Measurements from ENCODE around the gene ZNF609. TPM values are rescaled to one million over a fixed set of nuclear protein-coding genes. Genes with fewer than 3 reads are reported as not detected.
"Not testable (repeated sequence)": the region's sequence is repeated elsewhere in the genome, so short reads cannot be mapped to it uniquely, and the experiment has no call there.

ZNF609 gene
- total and polyA plus RNA-seq, 2 experiments from 2014 or later: 6.3 to 11.3 TPM

DNA sequence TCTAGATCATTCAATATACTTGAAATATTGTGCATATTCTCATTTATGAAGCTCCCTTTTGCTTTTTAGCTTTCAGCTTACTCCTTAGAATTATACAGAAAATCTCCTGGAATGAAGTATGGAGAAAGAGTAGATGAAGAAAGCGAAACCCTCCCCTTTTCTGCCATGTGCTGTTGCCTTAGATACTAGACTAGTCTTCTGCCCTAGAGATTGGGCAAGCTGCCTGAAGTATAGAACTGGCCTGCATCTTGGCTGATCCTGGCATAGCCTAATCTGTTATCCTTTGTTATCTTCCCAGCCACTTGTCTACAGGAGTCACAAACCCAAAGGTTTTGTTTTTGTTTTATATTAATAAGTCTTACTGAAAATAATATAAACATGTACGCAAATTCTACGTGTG is 176.2 kb downstream of the ZNF609 start:
- WGBS, 2 experiments (ENCODE audit: low coverage in 1 of 2, low lambda C conversion rate in 2 of 2, missing lambda C conversion rate in 2 of 2): 96 to 99% methylated on average over 3 of the region's 3 CpGs
- Histone ChIP-seq H3F3A (ENCODE audit: insufficient read depth) (peaks cover 12% of the 10 kb centered on the region; the same call in 1 of the 2 replicates), H3K4me2 (ENCODE audit: unreplicated experiment) (no peak overlapping the region), H3K27ac (no peak overlapping the region), H3K36me3 (ENCODE audit: low read depth) (peaks cover 8% of the 10 kb centered on the region; the same call in 1 of the 2 replicates), H3K9ac (no peak overlapping the region), H3K27me3 (replicated peaks; ENCODE audit: insufficient read depth) (no peaks in the 10 kb centered on the region), H4K20me1 (ENCODE audit: insufficient read depth) (0 out of 2 replicates have a peak, but pooled peaks cover 5% of the 10 kb centered on the region), H3K9me2 (ENCODE audit: insufficient read depth) (no peaks in the 10 kb centered on the region), H3K4me1 (ENCODE audit: insufficient read depth) (peaks cover 15% of the 10 kb centered on the region), H3K9me3 (ENCODE audit: low read depth) (no peaks in the 10 kb centered on the region), H3K79me2 (ENCODE audit: insufficient read depth) (peaks cover 87% of the 10 kb centered on the region), H2AFZ (no peak overlapping the region), H3K4me3 (no peak overlapping the region)
- in situ Hi-C loops (cut with MboI): no loop called here
- no peak for TF ChIP-seq EZH2phosphoT487 (IDR thresholded peaks at IDR 0.05; ENCODE audit: insufficient read depth, low read depth)
- no peak for TF ChIP-seq EZH2 (IDR thresholded peaks at IDR 0.05; ENCODE audit: insufficient read depth, poor library complexity, severe bottlenecking)
- DNase-seq: no peak

DNA sequence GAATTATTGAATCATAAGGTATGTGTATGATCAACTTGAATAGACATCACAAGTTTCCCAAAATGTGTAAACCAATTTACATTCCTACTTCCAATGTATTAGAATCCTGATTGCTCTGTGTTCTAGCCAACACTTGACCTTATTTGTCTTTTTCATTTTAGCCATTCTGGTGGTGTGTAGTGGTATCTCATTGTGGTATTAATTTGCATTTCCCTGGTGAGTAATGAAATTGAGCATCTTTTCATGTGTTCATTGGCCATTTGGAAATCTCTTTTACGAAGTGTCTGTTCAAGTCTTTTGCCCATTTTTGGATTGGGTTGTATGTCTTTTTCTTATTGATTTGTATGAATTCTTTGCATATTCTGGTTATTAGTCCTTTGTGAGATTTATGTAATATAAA is 177.0 kb downstream of the ZNF609 start:
- H3K4me2 ChIP-seq (ENCODE audit: unreplicated experiment): no peak overlapping the region
- H3K9me2 ChIP-seq (ENCODE audit: insufficient read depth): no peaks in the 10 kb centered on the region
- 0 out of 2 replicates have a peak, but pooled peaks cover 5% of the 10 kb centered on the region for H4K20me1 ChIP-seq (ENCODE audit: insufficient read depth)
- no peak for DNase-seq
- 100% methylated on average over 1 of the region's 1 CpG for WGBS, 2 experiments (ENCODE audit: low coverage in 1 of 2, low lambda C conversion rate in 2 of 2, missing lambda C conversion rate in 2 of 2)
- H3K27ac ChIP-seq: no peak overlapping the region
- H3K36me3 ChIP-seq (ENCODE audit: low read depth): peaks cover 8% of the 10 kb centered on the region; the same call in 1 of the 2 replicates
- H2AFZ ChIP-seq: no peak overlapping the region
- peaks cover 12% of the 10 kb centered on the region; the same call in 1 of the 2 replicates for H3F3A ChIP-seq (ENCODE audit: insufficient read depth)
- no peaks in the 10 kb centered on the region for H3K9me3 ChIP-seq (ENCODE audit: low read depth)
- H3K27me3 ChIP-seq (replicated peaks; ENCODE audit: insufficient read depth): no peaks in the 10 kb centered on the region
- H3K4me1 ChIP-seq (ENCODE audit: insufficient read depth): peaks cover 15% of the 10 kb centered on the region
- H3K9ac ChIP-seq: no peak overlapping the region
- no peak overlapping the region for H3K4me3 ChIP-seq
- peaks cover 87% of the 10 kb centered on the region for H3K79me2 ChIP-seq (ENCODE audit: insufficient read depth)
- no peak for TF ChIP-seq EZH2 (IDR thresholded peaks at IDR 0.05; ENCODE audit: insufficient read depth, poor library complexity, severe bottlenecking)
- TF ChIP-seq EZH2phosphoT487 (IDR thresholded peaks at IDR 0.05; ENCODE audit: insufficient read depth, low read depth): no peak
- in situ Hi-C loops (cut with MboI): no loop called here

DNA sequence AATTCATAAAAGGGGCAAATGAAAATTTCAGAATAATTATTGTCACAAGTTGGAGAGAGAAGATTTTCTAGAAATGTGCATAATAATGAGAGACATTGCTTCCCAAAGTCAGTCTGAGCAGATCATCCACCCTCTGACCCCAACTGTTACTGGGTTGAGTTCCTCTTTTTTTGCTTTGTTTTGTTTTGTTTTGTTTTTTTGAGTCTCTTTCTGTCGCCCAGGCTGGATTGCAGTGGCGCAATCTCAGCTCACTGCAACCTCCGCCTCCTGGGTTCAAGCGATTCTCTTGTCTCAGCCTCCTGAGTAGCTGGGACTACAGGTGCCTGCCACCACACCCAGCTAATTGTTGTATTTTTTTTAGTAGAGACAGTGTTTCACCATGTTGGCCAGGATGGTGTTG is 179.4 kb downstream of the ZNF609 start:
- H3K36me3 ChIP-seq (ENCODE audit: low read depth); H4K20me1 ChIP-seq (ENCODE audit: insufficient read depth); H2AFZ ChIP-seq; H3K9ac ChIP-seq; DNase-seq; H3K9me2 ChIP-seq (ENCODE audit: insufficient read depth); in situ Hi-C loops (cut with MboI); H3K27me3 ChIP-seq (replicated peaks; ENCODE audit: insufficient read depth); H3K4me3 ChIP-seq; H3K9me3 ChIP-seq (ENCODE audit: low read depth); H3K27ac ChIP-seq; H3K4me2 ChIP-seq (ENCODE audit: unreplicated experiment): not testable (repeated sequence)
- 78 to 89% methylated on average over 4 of the region's 4 CpGs for WGBS, 2 experiments (ENCODE audit: low coverage in 1 of 2, low lambda C conversion rate in 2 of 2, missing lambda C conversion rate in 2 of 2)
- peaks cover 12% of the 10 kb centered on the region; the same call in 1 of the 2 replicates for H3F3A ChIP-seq (ENCODE audit: insufficient read depth)
- peaks cover 12% of the 10 kb centered on the region for H3K4me1 ChIP-seq (ENCODE audit: insufficient read depth)
- peaks cover 87% of the 10 kb centered on the region for H3K79me2 ChIP-seq (ENCODE audit: insufficient read depth)

DNA sequence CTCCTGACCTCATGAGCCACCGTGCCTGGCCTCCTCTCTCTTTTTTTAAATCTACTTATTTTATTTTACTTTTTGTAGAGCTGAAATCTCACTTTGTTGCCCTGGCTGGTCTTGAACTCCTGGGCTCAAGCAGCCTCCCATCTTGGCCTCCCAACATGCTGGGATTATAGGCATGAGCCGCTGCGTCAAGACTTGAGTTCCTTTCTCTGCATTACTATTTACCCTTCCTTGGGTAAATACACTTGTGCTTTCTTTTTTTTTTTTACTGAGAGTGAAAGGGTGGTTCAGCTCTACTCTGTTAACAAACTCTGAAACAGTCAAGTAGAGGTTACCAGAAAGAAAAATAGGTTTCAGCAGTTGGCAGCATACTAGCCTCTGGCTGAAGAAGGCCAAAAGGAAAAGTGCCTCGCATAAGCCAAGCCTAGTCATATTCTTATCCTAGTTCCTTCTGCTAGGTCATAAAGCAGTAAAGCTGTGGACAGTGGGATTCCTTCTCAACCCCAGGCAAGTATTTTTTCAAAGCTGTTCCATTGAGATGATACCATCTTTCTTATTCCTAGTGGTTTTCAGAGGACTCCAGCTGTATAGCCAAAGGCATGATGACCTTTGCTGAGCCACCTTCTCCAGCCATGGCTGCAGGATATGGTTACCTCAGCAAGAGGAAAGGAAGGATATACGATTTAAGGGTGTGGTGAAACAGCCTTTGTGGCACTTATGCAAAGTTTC is 179.9 kb downstream of the ZNF609 start:
- 83 to 86% methylated on average over 5 of the region's 5 CpGs for WGBS, 2 experiments (ENCODE audit: low coverage in 1 of 2, low lambda C conversion rate in 2 of 2, missing lambda C conversion rate in 2 of 2)
- in situ Hi-C loops (cut with MboI): no loop called here
- H3K9me3 ChIP-seq (ENCODE audit: low read depth): no peaks in the 10 kb centered on the region
- peaks cover 86% of the 10 kb centered on the region for H3K79me2 ChIP-seq (ENCODE audit: insufficient read depth)
- H3F3A ChIP-seq (ENCODE audit: insufficient read depth): peaks cover 6% of the 10 kb centered on the region; the same call in 1 of the 2 replicates
- no peaks in the 10 kb centered on the region for H3K9me2 ChIP-seq (ENCODE audit: insufficient read depth)
- H3K27me3 ChIP-seq (replicated peaks; ENCODE audit: insufficient read depth): no peaks in the 10 kb centered on the region
- peaks cover 7% of the 10 kb centered on the region for H3K4me1 ChIP-seq (ENCODE audit: insufficient read depth)
- peaks cover 5% of the 10 kb centered on the region; the same call in 1 of the 2 replicates for H4K20me1 ChIP-seq (ENCODE audit: insufficient read depth)
- no peak for DNase-seq
- H3K27ac ChIP-seq: no peak overlapping the region
- no peak overlapping the region for H3K4me3 ChIP-seq
- H3K36me3 ChIP-seq (ENCODE audit: low read depth): peaks cover 8% of the 10 kb centered on the region; the same call in 1 of the 2 replicates
- no peak overlapping the region for H3K9ac ChIP-seq
- no peak overlapping the region for H2AFZ ChIP-seq
- no peak overlapping the region for H3K4me2 ChIP-seq (ENCODE audit: unreplicated experiment)
- TF ChIP-seq EZH2 (IDR thresholded peaks at IDR 0.05; ENCODE audit: insufficient read depth, poor library complexity, severe bottlenecking): no peak
- no peak for TF ChIP-seq EZH2phosphoT487 (IDR thresholded peaks at IDR 0.05; ENCODE audit: insufficient read depth, low read depth)
